Measurements from ENCODE around the gene FPR3.
"Not testable (repeated sequence)": the region's sequence is repeated elsewhere in the genome, so short reads cannot be mapped to it uniquely, and the experiment has no call there.

FPR3 gene, protein sequence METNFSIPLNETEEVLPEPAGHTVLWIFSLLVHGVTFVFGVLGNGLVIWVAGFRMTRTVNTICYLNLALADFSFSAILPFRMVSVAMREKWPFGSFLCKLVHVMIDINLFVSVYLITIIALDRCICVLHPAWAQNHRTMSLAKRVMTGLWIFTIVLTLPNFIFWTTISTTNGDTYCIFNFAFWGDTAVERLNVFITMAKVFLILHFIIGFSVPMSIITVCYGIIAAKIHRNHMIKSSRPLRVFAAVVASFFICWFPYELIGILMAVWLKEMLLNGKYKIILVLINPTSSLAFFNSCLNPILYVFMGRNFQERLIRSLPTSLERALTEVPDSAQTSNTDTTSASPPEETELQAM

DNA sequence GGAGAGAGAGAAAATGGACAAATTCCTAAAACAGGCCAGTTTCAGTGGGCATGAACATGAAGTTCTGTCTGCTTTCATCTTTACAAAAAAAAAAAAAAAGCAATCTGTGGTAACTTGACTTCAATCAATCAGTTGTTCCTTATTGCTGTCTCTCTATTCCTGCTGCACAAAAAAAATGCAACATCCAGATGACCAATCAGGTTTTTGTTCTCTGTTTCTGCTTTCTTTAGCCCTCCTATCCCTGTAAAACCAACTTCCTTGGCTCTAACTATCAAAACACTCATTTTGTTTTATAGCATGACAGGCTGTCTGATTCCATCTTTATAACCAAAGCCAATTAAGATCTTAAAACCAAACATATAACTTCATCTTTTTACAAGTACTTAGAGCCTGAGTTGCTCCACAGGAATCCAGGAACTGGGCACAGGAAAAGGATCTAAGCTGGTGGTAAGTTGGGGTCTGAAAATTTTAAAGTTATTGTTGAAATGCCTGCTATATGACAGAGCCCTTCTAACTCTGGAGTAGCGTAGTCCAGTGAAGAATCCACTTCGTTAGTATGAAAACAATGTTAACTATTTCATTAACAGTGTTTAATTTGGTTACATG, at the start of gene FPR3:
TSS of gene FPR3 (plus strand) at position 273 of the 606 bp plus-strand sequence. CDS start 28,592 bp downstream, outside the sequence.
- DNase-seq: no peak

DNA sequence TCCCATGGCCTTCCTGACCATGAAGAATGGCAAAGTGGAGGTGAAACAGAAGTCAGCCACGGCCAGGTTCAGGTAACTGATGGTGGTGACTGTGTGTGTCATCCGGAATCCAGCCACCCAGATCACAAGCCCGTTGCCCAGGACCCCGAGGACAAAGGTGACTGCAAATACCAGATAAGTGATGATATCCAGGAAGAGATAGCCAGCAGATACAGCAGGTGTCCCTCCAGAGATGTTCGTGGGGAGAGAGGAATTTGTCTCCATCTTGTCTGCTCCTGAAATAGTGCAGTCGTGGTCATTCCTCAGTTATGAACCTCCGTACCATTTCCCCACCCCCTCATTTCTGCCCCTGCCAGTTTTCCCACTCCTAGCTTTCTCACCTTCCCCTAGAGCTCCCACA, 48.2 kb upstream of the FPR3 start:
- no peak for DNase-seq

DNA sequence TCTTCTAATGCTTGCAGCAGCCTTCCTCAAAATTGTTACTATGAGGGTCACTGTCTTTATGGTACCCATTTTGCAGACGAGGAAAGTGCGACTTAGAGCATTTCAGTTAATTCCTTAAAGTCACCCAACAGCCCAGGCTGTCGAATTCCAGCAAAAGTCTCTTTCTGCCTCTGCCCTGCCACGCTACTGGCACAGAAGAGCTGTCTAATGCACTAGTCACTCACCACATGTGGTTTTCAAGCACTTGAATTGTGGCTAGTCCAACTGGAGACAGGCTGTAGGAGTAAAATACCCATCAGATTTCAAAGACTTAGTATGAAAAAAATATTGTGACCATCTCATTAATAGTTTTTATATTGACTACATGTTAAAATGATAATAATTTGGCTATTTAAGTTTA, 45.0 kb upstream of the FPR3 start:
- DNase-seq: no peak

DNA sequence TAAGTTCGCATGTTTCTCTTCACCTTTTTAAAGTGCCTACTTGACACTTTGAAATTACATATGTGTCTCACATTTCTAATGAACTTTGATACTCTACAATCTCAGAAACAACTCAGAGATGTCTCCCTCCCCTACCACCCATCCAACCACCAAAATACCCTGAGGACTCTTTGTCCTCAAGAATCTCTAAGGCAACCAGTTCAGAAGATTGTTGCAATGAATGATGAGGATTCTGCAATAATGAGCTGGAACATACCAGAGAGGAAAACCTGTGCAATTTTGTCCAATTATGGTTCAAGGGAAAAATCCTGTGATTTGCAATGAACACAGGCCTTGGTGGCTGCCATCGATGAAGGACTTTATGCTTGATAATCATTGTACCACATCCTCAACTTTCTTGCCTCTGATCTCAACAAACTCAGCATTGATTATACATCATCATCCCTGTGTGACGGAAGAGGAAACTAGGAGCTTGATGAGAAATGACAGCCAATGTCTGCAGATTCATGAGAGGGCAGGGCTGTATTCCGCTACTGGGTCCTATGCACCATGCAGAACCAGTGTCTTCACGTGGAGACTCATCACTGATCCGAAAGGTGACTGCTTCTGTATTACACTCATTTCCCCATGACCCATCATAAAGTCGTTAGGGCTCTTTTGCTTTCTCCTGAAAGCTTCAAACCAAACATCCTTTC, 44.4 kb upstream of the FPR3 start:
- no peak for DNase-seq

DNA sequence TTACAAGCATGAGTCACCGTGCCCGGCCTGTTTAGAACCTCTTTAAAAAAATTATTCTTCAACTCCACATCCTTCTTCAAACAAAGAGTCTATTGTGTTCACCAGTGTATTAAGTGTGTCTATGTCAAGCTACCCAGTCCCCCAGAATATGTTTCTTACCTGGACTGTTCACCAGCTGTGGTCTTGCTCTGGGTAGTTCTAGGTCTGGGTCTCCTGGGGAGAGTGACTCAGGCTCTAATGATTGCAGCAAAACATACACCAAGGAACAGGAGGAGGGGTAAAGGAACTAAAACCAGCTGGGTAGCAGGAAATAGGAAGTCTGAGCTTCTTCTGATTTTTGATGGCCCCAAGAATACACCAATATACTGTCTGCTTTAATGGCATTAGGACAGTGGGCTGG, 43.3 kb upstream of the FPR3 start, which contains the start of gene FPR1:
TSS of gene FPR1 (minus strand) at position 224 of the 400 bp plus-strand sequence. CDS start 4,884 bp downstream, outside the sequence.
- DNase-seq: no peak

DNA sequence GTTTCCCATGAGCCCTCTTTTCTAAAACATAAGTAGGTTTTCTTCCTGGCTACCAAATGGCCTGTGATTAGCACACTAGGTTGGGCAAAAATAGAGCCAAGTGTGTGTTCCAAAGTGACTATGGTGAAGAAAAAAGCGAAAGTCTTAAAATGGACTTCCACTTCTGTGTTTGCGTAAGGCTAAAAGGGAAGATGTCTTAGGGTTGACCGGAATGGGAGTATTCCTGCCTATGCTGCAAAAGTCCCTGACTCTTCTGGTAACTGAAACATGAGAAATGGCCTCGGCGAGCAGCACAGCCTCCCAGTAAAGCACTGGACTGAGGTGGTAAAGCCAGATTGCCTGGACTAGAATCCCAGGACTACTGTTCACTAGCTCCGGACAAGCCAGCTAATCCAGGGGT, 40.8 kb upstream of the FPR3 start:
- DNase-seq: peak; percentile 6

DNA sequence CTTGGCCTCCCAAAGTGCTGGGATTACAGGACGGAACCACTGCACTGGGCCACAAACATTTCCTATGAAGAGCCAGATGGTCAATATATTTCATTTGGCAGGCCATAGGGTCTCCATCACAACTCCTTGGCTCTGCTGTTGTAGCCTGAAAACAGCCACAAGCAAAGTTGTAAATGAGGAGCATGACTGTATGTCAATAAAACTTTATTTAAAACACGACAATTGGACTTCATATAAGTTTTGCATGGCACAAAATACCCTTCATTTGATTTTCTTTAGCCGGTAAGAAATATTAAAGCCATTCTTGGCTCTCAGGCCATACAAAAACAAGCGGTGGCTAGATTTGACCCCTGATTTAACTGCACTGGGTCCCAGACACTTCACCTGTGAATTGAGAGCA, 40.2 kb upstream of the FPR3 start:
- DNase-seq: peak; percentile 5

DNA sequence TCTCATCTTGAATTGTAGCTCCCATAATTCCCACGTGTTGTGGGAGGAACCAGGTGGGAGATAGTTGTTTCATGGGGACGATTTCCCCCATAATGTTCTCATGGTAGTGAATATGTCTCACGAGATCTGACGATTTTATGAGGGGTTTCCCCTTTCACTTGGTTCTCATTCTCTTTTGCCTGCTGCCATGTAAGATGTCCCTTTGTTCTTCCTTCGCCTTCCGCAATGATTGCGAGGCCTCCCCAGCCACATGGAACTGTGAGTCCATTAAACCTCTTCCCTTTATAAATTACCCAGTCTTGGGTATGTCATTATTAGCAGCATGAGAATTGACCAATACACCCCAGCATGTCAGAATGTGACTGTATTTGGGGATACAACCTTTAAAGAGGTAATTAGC, 39.4 kb upstream of the FPR3 start:
- DNase-seq: no peak

DNA sequence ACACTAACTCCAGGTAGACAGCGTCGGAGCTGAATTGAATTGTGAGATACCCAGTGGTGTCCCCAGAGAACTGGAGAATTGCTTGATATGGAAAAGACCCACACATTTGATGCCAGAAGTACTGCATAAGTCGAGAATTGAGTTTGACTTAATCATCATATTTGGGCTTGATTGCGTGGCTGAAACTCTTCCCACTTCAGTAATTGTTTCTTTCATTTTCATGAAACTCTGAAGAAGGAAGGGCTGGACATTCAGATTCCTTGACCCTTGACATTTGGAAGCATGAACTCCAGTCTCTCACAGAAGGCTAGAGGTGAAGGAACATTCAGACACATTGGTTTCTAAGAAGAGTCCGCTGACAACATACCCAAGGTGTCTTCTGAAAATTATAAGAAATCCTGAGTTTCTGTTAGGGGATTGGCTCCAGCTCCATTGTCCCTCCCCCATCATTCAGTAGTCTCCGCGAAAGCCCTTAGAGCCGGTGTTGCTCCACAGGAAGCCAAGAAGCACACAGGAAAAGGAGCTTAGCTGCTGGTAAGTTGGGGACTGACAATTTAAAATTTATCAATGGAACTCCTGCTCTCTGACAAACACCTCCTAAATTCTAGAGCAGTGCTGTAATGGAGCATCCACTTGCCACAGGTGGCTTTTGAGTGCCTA, 34.1 kb upstream of the FPR3 start, which contains the start of gene FPR2:
TSS of gene FPR2 (plus strand) at position 484 of the 660 bp plus-strand sequence. CDS start 7,479 bp downstream, outside the sequence.
- no peak for DNase-seq

DNA sequence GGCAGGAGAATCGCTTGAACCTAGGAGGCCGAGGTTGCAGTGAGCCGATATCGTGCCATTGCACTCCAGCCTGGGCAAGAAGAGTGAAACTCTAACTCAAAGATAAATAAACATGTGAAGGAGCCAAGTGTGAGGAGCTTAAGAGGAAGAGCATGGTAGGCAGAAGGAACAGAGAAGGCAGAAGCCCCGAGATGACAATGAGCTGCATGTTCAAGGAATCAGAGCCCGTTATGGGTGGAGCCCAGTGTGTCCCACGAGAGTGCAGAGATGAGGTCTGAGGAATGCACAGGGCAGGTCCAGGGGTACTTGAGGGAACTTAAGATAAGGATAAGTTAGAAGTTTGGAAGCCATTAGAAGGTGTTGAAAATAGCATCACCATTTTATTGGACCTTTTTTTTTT, 33.3 kb upstream of the FPR3 start:
- DNase-seq: no peak

DNA sequence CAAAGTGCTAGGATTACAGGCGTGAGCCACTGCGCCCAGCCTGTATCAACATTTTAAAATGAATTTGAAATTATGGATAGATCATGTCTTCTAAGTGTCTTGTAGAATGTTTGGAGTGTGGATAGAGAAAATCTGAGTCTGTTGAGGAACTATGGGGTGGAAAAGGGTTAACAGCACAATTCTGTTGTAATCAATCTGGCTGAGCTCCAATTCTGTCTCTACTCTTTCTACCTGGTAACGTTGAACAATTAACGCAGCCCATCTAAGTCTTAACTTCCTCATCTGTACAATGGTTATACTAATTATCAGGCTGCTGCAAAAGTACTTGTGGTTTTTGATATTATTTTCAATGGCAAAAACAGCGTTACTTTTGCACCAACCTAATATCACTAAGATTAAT, 29.9 kb upstream of the FPR3 start:
- DNase-seq: no peak

DNA sequence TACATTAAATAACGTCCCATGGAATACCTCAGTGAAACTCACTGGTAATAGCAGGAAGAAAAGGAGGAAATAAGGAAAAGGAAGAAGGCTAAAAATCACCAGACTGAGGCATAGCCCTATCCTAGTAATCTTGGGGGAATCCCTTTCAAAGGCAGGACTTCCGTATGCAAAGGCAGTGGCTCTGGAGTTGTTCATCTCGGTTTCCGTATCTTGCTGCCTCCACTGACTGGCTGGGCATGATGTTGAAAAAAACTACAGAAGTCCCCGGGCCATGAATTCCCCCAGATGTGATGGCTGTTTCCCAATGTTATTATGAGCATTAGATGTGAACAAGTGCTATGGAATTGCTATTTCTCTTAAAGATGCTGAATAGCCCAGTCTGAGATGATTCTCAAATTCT, 28.5 kb upstream of the FPR3 start:
- no peak for DNase-seq

DNA sequence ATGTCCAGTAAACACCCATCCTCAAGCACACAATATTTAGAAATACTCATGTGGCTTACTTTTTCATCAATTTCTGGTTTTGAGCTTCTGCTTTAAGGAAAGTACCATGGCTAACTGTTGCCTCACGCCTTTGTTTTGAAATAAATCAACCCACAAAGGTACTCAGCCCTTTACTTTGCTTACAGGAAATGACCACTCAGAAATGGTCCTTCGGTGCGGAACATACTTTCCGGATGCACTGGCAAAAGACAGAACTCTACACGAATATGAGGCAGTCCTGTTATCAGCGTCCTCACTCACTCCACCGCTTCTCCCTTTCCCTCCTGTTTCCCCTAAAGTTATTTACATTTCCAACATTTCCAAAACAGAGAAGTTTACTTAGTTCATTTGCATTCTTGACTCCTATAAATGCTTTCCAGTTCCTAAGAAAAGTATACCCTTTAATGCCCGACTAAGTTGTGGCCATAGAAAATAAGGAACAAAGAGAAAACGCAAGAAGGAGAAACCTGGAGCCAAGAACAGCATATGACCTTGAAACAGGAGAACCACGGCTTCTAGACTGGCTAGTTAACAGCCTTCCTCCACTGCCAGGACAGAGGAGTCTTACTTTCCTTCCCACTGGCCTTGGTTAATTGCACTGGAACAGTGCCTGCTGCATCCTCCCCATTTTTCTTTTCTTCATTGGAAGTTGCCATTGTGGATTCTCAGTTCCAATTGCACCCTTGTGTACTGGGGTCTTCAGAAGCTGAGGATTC, 23.4 kb upstream of the FPR3 start:
- DNase-seq: no peak

DNA sequence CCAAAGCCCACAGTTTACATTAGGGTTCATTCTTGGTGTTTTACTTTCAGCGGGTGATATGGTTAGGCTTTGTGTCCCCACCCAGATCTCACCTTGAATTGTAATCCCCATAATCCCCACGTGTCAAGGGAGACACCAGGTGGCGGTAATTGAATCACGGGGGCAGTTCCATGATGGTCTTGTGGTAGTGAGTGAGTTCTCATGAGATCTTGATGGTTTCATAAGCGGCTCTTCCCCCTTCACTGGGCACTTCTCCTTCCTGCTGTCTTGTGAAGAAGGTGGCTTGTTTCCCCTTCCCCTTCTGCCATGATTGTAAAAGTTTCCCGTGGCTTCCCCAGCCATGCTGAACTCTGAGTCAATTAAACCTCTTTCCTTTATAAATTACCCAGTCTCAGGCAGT, 22.0 kb upstream of the FPR3 start:
- DNase-seq: no peak

DNA sequence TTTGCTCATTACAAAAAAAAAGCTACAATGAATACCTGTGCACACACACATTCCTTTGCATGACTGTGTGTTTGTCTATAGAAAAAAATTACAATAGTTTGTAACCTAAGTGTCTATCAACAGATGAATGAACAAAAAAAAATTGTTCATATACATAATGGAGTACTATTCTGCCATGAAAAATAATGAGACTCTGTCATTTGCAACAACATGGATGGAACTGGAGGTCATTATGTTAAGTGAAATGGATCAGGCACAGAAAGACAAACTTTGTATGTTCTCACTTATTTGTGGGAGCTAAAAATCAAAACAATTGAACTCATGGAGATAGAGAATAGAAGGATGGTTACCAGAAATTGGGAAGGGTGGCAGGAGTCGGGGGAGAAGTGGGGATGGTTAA, 18.4 kb upstream of the FPR3 start:
- DNase-seq: not testable (repeated sequence)

DNA sequence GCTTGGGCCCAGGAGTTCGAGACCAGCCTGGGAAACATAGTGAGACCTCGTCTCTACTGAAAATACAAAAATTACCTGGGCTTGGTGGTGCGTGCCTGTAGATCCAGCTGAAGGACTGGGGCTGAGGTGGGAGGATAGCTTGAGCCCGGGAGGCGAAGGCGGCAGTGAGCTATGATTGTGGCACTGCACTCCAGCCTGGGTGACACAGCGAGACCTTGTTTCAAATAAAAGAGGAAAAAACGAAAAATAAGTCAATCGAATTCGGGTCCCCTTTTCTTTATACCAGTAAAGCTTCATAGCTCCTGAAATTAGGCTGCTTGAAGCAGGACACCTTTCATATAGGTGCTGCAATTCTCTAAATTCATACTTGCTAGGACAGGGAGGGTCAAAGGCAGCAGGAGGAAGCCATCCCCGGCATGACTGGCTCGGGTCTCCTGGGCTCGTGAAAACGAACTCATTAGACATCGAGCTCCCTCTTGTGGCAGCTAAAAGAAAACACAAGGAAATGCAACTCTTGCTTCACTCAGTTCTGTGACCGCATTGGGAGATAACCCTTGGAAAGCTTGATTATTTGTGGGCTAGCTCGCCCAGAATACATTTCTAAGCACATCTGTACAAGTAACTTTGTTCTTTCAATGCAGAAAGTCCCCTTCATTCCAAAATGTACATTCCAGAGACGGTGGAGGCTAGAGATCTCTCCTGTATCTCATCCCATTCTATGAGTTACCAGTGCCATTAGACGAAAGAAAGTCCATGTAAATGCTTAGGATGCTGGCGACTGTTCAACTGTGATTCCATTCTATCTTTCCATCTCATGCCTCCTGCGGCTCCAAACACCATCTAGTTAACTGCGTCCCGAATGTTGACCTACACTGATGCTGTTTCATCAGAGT, 17.1 kb upstream of the FPR3 start:
- peak; percentile 72 for DNase-seq

DNA sequence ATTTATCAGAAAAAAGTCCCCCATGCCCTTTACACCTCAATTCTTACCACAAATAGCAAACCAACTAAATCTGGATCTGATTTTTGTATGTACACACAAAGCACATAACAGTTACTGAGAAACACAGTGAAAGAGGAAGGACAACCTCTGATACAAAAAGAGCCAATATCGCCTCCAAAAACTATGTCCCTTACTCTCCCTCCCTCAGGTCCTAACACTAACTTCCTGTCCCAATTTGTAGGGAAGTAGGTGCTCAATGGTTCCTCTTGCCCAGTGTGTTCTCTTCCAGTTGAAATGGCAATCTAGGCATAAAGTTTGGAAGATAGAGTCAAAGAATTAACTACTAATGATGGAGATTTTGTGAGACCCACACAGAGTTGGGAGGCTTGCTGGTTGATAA, 15.8 kb upstream of the FPR3 start:
- no peak for DNase-seq

DNA sequence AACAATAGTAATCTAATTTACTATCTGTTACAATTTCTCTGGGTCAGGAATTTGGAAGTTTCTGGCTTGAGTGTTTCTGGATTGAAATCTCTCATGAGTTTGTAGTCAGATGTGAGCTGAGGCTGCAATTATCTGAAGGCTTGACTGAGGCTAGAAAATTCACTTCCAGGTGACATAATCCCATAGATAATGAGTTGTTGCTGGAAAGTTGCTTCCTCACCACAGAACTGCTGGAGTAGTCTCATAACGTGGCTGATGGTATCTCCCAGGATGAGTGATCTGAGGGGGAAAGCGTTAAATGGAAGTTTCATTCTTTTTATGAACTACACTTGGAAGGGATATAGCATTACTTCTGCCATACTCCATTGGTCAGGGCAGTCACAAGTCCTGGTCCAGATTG, 15.3 kb upstream of the FPR3 start:
- DNase-seq: no peak

DNA sequence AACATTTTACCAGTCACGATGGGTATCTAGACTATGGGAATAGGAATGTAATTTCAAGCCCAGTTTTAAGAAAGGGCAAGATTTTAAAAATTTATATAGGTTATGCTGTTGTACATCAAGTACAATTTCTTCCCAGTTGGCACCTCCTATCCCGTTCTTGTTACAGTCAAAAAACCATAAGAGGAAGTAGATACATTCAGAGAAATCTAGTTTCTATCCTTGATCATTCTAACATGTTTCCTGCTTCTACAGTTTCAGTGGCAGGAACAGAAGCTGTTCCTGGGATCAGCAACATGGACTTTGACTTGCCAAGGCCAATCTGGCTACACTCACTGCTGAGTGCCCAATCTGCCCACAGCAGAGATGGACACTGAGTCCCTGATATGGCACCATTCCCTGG, 14.7 kb upstream of the FPR3 start:
- no peak for DNase-seq

DNA sequence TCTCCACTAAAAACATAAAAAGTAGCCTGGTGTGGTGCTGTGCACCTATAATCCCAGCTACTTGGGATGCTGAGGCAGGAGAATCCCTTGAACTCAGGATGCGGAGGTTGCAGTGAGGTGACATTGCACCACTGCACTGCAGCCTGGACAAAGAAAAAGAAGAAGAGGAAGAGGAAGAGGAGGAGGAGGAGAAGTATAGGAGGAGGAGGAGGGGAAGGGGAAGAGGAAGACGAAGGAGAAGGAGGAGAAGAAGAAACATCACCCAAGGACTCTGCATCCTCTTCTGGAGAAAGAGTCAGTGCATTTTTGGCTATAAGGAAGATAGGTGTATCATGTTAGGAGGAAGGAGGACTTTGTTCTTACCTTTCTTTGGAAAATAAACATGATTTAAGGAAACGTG, 13.0 kb upstream of the FPR3 start:
- DNase-seq: no peak

DNA sequence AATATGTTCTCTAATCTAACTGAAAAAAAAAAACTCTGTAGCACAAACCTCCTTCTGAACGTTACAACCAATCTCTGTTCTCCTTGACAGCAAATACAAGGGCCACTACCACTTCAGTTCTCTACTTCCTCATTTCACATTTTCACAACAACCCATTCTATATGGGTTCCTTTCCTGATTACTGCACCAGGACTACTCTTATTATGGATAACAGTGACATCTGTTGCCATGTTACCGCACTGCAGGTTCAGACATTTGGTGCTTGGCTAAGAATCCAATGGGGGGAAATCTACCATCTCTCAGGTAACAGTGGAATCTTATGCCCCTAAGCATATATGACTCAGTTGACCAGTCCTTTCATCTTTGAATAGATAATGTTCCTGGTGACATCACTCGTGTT, 11.6 kb upstream of the FPR3 start:
- DNase-seq: no peak
